Measurements from ENCODE around the gene CCDC87. TPM values are rescaled to one million over a fixed set of nuclear protein-coding genes. Genes with fewer than 3 reads are reported as not detected.

CCDC87 gene, protein sequence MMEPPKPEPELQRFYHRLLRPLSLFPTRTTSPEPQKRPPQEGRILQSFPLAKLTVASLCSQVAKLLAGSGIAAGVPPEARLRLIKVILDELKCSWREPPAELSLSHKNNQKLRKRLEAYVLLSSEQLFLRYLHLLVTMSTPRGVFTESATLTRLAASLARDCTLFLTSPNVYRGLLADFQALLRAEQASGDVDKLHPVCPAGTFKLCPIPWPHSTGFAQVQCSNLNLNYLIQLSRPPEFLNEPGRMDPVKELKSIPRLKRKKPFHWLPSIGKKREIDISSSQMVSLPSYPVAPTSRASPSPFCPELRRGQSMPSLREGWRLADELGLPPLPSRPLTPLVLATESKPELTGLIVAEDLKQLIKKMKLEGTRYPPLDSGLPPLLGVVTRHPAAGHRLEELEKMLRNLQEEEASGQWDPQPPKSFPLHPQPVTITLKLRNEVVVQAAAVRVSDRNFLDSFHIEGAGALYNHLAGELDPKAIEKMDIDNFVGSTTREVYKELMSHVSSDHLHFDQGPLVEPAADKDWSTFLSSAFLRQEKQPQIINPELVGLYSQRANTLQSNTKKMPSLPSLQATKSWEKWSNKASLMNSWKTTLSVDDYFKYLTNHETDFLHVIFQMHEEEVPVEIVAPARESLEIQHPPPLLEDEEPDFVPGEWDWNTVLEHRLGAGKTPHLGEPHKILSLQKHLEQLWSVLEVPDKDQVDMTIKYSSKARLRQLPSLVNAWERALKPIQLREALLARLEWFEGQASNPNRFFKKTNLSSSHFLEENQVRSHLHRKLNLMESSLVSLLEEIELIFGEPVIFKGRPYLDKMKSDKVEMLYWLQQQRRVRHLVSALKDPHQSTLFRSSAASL
- total RNA-seq (2014; rRNA removed; shearing (Covaris generic)): 0.74 and 1.2 TPM in 2 replicates
- 0.12 and 0.39 TPM in 2 replicates for polyA plus RNA-seq (2016; fragmentation: Nextera tagmentation; extraction: Ambion mirVana)
- long read RNA-seq: 0 reads

DNA sequence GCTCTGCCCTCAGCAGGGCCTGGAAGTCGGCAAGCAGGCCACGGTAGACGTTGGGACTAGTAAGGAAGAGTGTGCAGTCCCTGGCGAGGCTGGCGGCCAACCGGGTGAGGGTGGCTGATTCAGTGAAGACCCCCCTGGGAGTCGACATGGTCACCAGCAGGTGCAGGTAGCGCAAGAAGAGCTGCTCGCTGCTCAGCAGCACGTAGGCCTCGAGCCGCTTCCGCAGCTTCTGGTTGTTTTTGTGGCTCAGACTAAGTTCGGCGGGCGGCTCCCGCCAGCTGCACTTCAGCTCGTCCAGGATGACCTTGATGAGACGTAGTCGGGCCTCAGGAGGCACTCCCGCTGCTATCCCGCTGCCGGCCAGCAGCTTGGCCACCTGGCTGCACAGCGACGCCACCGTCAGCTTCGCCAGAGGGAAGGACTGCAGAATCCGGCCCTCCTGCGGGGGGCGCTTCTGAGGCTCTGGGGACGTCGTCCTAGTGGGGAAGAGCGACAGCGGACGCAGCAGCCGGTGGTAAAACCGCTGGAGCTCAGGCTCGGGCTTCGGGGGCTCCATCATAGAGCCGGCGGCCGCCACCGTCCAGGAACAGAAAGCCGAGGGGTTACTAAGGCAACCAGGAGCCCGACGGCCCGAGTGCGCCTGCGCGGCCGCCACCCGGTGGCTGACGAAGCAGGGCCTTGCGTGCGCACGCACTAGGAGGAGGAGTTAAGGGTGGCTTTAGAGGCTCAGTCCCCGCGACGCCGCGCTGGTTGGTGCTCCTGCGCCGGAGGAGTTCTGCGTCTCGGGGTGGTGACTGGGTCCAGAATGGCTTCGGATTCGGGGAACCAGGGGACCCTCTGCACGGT, at the start of gene CCDC87, which contains the start of gene CCS:
Gene CCDC87 (minus strand): TSS at position 607 of the 846 bp plus-strand sequence. CDS start 48 bp downstream, at position 559.
Gene CCS (plus strand): TSS at position 729 of the 846 bp plus-strand sequence. CDS start 77 bp downstream, at position 806.
- no peaks in the 10 kb centered on the region; the same call in 1 of the 2 replicates for H3K36me3 ChIP-seq (ENCODE audit: insufficient read depth)
- H4K20me1 ChIP-seq (replicated peaks; ENCODE audit: insufficient read depth): no peaks in the 10 kb centered on the region
- 0 out of 2 replicates have a peak, but pooled peaks cover 7% of the 10 kb centered on the region for H3K27me3 ChIP-seq (ENCODE audit: insufficient read depth)
- H3K9me3 Mint-ChIP-seq: peaks cover 31% of the 10 kb centered on the region
- H3K4me1 ChIP-seq (ENCODE audit: insufficient read depth): peaks cover 10% of the 10 kb centered on the region; the same call in 1 of the 2 replicates
- H3K27me3 Mint-ChIP-seq (ENCODE audit: insufficient read depth, low read depth, poor library complexity): peaks cover 20% of the 10 kb centered on the region
- peak; percentile 94 for ATAC-seq
- peak; percentile 99 for TF ChIP-seq POLR2AphosphoS5 (IDR thresholded peaks at IDR 0.05; ENCODE audit: low read depth)
- TF ChIP-seq NANOG (IDR thresholded peaks at IDR 0.05; ENCODE audit: borderline replicate concordance): no peak
- TF ChIP-seq, protein P1, sequence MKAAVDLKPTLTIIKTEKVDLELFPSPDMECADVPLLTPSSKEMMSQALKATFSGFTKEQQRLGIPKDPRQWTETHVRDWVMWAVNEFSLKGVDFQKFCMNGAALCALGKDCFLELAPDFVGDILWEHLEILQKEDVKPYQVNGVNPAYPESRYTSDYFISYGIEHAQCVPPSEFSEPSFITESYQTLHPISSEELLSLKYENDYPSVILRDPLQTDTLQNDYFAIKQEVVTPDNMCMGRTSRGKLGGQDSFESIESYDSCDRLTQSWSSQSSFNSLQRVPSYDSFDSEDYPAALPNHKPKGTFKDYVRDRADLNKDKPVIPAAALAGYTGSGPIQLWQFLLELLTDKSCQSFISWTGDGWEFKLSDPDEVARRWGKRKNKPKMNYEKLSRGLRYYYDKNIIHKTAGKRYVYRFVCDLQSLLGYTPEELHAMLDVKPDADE (IDR thresholded peaks at IDR 0.05): peak; percentile 25; the same call in 1 of the 2 replicates
- TF ChIP-seq STAT1 (IDR thresholded peaks at IDR 0.05; ENCODE audit: unreplicated experiment): no peak
- TF ChIP-seq, protein P2, sequence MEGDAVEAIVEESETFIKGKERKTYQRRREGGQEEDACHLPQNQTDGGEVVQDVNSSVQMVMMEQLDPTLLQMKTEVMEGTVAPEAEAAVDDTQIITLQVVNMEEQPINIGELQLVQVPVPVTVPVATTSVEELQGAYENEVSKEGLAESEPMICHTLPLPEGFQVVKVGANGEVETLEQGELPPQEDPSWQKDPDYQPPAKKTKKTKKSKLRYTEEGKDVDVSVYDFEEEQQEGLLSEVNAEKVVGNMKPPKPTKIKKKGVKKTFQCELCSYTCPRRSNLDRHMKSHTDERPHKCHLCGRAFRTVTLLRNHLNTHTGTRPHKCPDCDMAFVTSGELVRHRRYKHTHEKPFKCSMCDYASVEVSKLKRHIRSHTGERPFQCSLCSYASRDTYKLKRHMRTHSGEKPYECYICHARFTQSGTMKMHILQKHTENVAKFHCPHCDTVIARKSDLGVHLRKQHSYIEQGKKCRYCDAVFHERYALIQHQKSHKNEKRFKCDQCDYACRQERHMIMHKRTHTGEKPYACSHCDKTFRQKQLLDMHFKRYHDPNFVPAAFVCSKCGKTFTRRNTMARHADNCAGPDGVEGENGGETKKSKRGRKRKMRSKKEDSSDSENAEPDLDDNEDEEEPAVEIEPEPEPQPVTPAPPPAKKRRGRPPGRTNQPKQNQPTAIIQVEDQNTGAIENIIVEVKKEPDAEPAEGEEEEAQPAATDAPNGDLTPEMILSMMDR (conservative IDR thresholded peaks at IDR 0.05; ENCODE audit: low read depth in 2 of 2): peak; percentile 74 to 79
- TF ChIP-seq CREB1 (CRISPR knock-in tag; IDR thresholded peaks at IDR 0.05; ENCODE audit: low read depth): peak; percentile 56
- TF ChIP-seq EZH2 (IDR thresholded peaks at IDR 0.05; ENCODE audit: low read depth, unreplicated experiment): no peak
- peak within 1 kb of the TSS; percentile 67 for H3K4me3 ChIP-seq
- no peaks in the 10 kb centered on the region for H3K9me2 ChIP-seq (ENCODE audit: insufficient read depth)
- peak within 1 kb of the TSS; percentile 84 for H3K4me2 ChIP-seq
- no peaks in the 10 kb centered on the region; the same call in 1 of the 2 replicates for H3K79me2 ChIP-seq (replicated peaks; ENCODE audit: insufficient read depth)
- DNase-seq (ENCODE audit: low spot score): peak; percentile 96
- peak within 1 kb of the TSS; percentile 97 for H3K27ac Mint-ChIP-seq
- H3F3A ChIP-seq (replicated peaks; ENCODE audit: low read depth): 0 out of 2 replicates have a peak, but pooled peaks cover 10% of the 10 kb centered on the region
- H2AFZ ChIP-seq: peak within 1 kb of the TSS; percentile 97
- peaks cover 15% of the 10 kb centered on the region; the same call in 2 of the 3 replicates for H3K36me3 Mint-ChIP-seq (ENCODE audit: low read depth)
- H3K27ac ChIP-seq (ENCODE audit: low read depth): peak within 1 kb of the TSS; percentile 80; the same call in 1 of the 2 replicates
- H3K4me3 Mint-ChIP-seq: peak within 1 kb of the TSS; percentile 97
- H3K4me1 Mint-ChIP-seq: peaks cover 12% of the 10 kb centered on the region
